Psoas muscle (tissue), 8 donors: Measurements from ENCODE around the gene HCLS1. TPM values are rescaled to one million over a fixed set of nuclear protein-coding genes. Genes with fewer than 3 reads are reported as not detected.
"Not testable (repeated sequence)": the region's sequence is repeated elsewhere in the genome, so short reads cannot be mapped to it uniquely, and the experiment has no call there.

Source experiments
- ATAC-seq, 4 donors: fragments of 200-7000 bp; cut with Tn5 transposase; one replicate each; pipeline ENCODE4 v1.9.1; 2020; ENCODE audit warnings: moderate library complexity in 3 of 4, mild to moderate bottlenecking in 2 of 4
- DNase-seq, 2 donors: peaks; one replicate each; pipeline ENCODE4 v3.0.0-alpha.2; 2020
- H3K27ac ChIP-seq: fragments of 200-600 bp; one replicate; pipeline ENCODE4 v1.8.0; 2022
- H3K27me3 ChIP-seq, 3 donors: fragments of 200-600 bp in 1 of 3; one replicate each; pipeline versions ENCODE4 v1.6.1 to v1.8.0; 2013 to 2022; ENCODE audit warnings: low read length in 2 of 3, mild to moderate bottlenecking in 2 of 3, moderate library complexity in 1 of 3; ENCODE audit not compliant: insufficient read depth in 3 of 3
- H3K36me3 ChIP-seq, 2 donors: fragments of 200-600 bp in 1 of 2; one replicate each; pipeline versions ENCODE4 v1.6.1 to v1.8.0; 2013 to 2022; ENCODE audit warnings: low read depth in 1 of 2, mild to moderate bottlenecking in 1 of 2, moderate library complexity in 1 of 2; ENCODE audit not compliant: insufficient read depth in 1 of 2
- H3K4me1 ChIP-seq: fragments of 200-600 bp; one replicate; pipeline ENCODE4 v1.8.0; 2022
- H3K4me3 ChIP-seq: fragments of 200-600 bp; one replicate; pipeline ENCODE4 v1.8.0; 2022; ENCODE audit warnings: mild to moderate bottlenecking
- H3K9me3 ChIP-seq: fragments of 200-600 bp; one replicate; pipeline ENCODE4 v1.8.0; 2022
- CTCF ChIP-seq: fragments of 200-600 bp; IDR thresholded peaks from one replicate; pipeline ENCODE4 v1.8.0; 2022; ENCODE audit warnings: antibody characterized with exemption
- WGBS, 3 donors: extraction: QIAGEN DNeasy Blood & Tissue Kit; methylation state at CpG; one replicate each; pipeline versions ENCODE4 v1.1.6 to v1.1.7; 2013; 5-methylcytosine and 5-hydroxymethylcytosine counted together
- intact Hi-C, 2 donors: fragments of 100-400 bp; cut with DNase I; formaldehyde crosslinking; loops; one replicate each; pipeline versions ENCODE4 v1.11.0 to v1.14.2; 2022
- polyA plus RNA-seq, 3 donors: library from polyadenylated mRNA; stranded (reverse); fragments of 200-250 nt; gene quantifications; one replicate each; pipeline ENCODE4 v1.2.3, GENCODE V29; 2013
- total RNA-seq, 4 donors: library from RNA; stranded (reverse); fragmentation: NEBNext Ultra II Directional in 2 of 4; extraction: Animal tissue kit (Norgen Biotek cat#: 25700) in 2 of 4; gene quantifications; one replicate each; pipeline versions ENCODE4 v1.2.1 to v1.2.4, GENCODE V29; 2021 to 2023
- donor health status: healthy with polysubstance abuse.
- donor health status: DM: no; HTN: no; CAD: no; lungs with moderate emphysema.
- donor health status: Bipolar disorder and iron deficiency.
- donor health status: healthy.
- donor health status: DM: yes; HTN: yes; CAD: no.
- donor health status: DM: no; HTN: no; CAD: no.
- donor health status: DM: no; HTN: no; CAD: no.
- donor health status: DM: yes; HTN: yes; CAD: no.

HCLS1 gene
- total and polyA plus RNA-seq, 7 donors = 2.8 to 9.9 (median 6.9) TPM

- Histone ChIP-seq H3K4me1 (peaks cover 12% of the 10 kb centered on the region), H3K27me3 (no peaks in the 10 kb centered on the region), H3K4me3 (no peak overlapping the region), H3K9me3 (no peaks in the 10 kb centered on the region), H3K27ac (no peak overlapping the region), H3K36me3 (peaks cover 6 to 44% of the 10 kb centered on the region in 2 donors)
- no peak for ATAC-seq
- no peak for TF ChIP-seq CTCF
- whole genome bisulfite sequencing, 3 donors = 93 to 98% (median 95%) methylated on average over 6 of the region's 6 CpGs
- intact Hi-C loops = no loop called here
- DNase-seq = no peak
Measured at GRCh38 chr3:121621491-121621890, 39.2 kb downstream of the HCLS1 start.

- H3K36me3 ChIP-seq = peaks cover 6 to 35% of the 10 kb centered on the region in 2 donors
- ATAC-seq (no peak), DNase-seq (no peak)
- WGBS, 3 donors = 89 to 100% (median 92%) methylated on average over 2 of the region's 2 CpGs
- H3K4me3 ChIP-seq = no peak overlapping the region
- H3K27ac ChIP-seq = no peak overlapping the region
- intact Hi-C loops = no loop called here
- no peaks in the 10 kb centered on the region for H3K27me3 ChIP-seq
- H3K9me3 ChIP-seq = no peaks in the 10 kb centered on the region
- TF ChIP-seq CTCF = no peak
- peaks cover 7% of the 10 kb centered on the region for H3K4me1 ChIP-seq
Measured at GRCh38 chr3:121619691-121620090, 41.0 kb downstream of the HCLS1 start.

- intact Hi-C loops = no loop called here
- peaks cover 21% of the 10 kb centered on the region for H3K4me1 ChIP-seq
- 89 to 95% (median 89%) methylated on average over 4 of the region's 4 CpGs for whole genome bisulfite sequencing, 3 donors
- no peak for TF ChIP-seq CTCF
- DNase-seq (no peak), ATAC-seq (no peak)
- no peak overlapping the region for H3K4me3 ChIP-seq
- H3K9me3 ChIP-seq = no peaks in the 10 kb centered on the region
- H3K27me3 ChIP-seq = no peaks in the 10 kb centered on the region
- H3K36me3 ChIP-seq = peaks cover 3 to 25% of the 10 kb centered on the region in 2 donors
- H3K27ac ChIP-seq = no peak overlapping the region
Measured at GRCh38 chr3:121606106-121606505, 54.6 kb downstream of the HCLS1 start.

GRCh38 chr3:121604759-121605158 lies 55.9 kb downstream of the HCLS1 start:
- TF ChIP-seq CTCF = no peak
- intact Hi-C loops = no loop called here
- Histone ChIP-seq H3K4me3 (no peak overlapping the region), H3K9me3 (no peaks in the 10 kb centered on the region), H3K36me3 (peaks cover 3 to 12% of the 10 kb centered on the region in 2 donors), H3K27ac (no peak overlapping the region), H3K27me3 (no peaks in the 10 kb centered on the region), H3K4me1 (peaks cover 34% of the 10 kb centered on the region)
- WGBS, 3 donors = 67 to 87% (median 76%) methylated on average over 2 of the region's 2 CpGs
- DNase-seq (no peak), ATAC-seq (no peak)

- Histone ChIP-seq H3K4me1 (peaks cover 34% of the 10 kb centered on the region), H3K27ac (peak overlapping the region; percentile 69), H3K4me3 (peak overlapping the region; percentile 5), H3K9me3 (no peaks in the 10 kb centered on the region), H3K27me3 (no peaks in the 10 kb centered on the region), H3K36me3 (peaks cover 0 to 12% of the 10 kb centered on the region in 2 donors)
- no peak for TF ChIP-seq CTCF
- ATAC-seq = peak; percentile 51 to 80 (median 72)
- no peak for DNase-seq
- intact Hi-C loops = no loop called here
- WGBS, 3 donors = 12 to 18% (median 14%) methylated on average over 4 of the region's 4 CpGs
Measured at GRCh38 chr3:121601212-121601812, 59.4 kb downstream of the HCLS1 start.

GRCh38 chr3:121599900-121600299 lies 60.8 kb downstream of the HCLS1 start:
- intact Hi-C loops = loop anchor here in 1 of 2 donors (5.0 kb wide), 1 partner anchor 47 kb away; no protein-coding TSS in a partner anchor
- peak overlapping the region; percentile 69 for H3K27ac ChIP-seq

More at GRCh38 chr3:121599900-121600299, 60.8 kb downstream of the HCLS1 start:
- H3K36me3 ChIP-seq, DNase-seq, ATAC-seq, H3K9me3 ChIP-seq, H3K27me3 ChIP-seq, H3K4me3 ChIP-seq: not testable (repeated sequence)
- H3K4me1 ChIP-seq = peaks cover 40% of the 10 kb centered on the region
- whole genome bisulfite sequencing, 3 donors = 36 to 58% (median 46%) methylated on average over 2 of the region's 2 CpGs
